Astrocyte of the spinal cord (primary cell): Measurements from ENCODE around the gene ZFAND3.

Experiments used
- DNase-seq: peaks from one replicate; pipeline ENCODE4 v3.0.0; 2011; ENCODE audit warnings: low read depth, low spot score
- H3K4me3 ChIP-seq: 2 replicates; pipeline ENCODE4 v1.5.1; 2011; ENCODE audit warnings: low read depth, mild to moderate bottlenecking, low read length, moderate library complexity
- CTCF ChIP-seq: IDR thresholded peaks from 2 replicates; pipeline ENCODE4 v1.5.1; 2012; ENCODE audit warnings: low read depth, mild to moderate bottlenecking, low read length, inconsistent platforms
- in situ Hi-C: cut with HindIII; loops from 2 replicates; pipeline ENCODE4 v1.10.0; 2017; ENCODE audit warnings: low sequenced_read_pairs

ZFAND3 gene

GRCh38 chr6:37974381-37974780, 154.9 kb downstream of the ZFAND3 start:
- DNase-seq, result no peak
- H3K4me3 ChIP-seq, result no peak overlapping the region
- no peak for TF ChIP-seq CTCF
- in situ Hi-C loops, result no loop called here

GRCh38 chr6:37974943-37975342, 155.4 kb downstream of the ZFAND3 start:
- TF ChIP-seq CTCF, result no peak
- H3K4me3 ChIP-seq, result no peak overlapping the region
- in situ Hi-C loops, result no loop called here

GRCh38 chr6:37977715-37978114, 158.2 kb downstream of the ZFAND3 start:
- DNase-seq, result no peak
- no peak for TF ChIP-seq CTCF
- in situ Hi-C loops, result no loop called here
- no peak overlapping the region for H3K4me3 ChIP-seq

More at GRCh38 chr6:37974943-37975342, 155.4 kb downstream of the ZFAND3 start:
- no peak for DNase-seq

GRCh38 chr6:37979392-37980221, 160.1 kb downstream of the ZFAND3 start:
- DNase-seq, result no peak
- no peak for TF ChIP-seq CTCF
- no peak overlapping the region for H3K4me3 ChIP-seq
- in situ Hi-C loops, result no loop called here

GRCh38 chr6:37980222-37980595, 160.7 kb downstream of the ZFAND3 start:
- no peak overlapping the region for H3K4me3 ChIP-seq
- in situ Hi-C loops, result no loop called here
- TF ChIP-seq CTCF, result no peak
- no peak for DNase-seq

- no peak for TF ChIP-seq CTCF
- no peak for DNase-seq
- no peak overlapping the region for H3K4me3 ChIP-seq
- in situ Hi-C loops, result no loop called here
Measured at GRCh38 chr6:37981626-37982025, 162.1 kb downstream of the ZFAND3 start.

GRCh38 chr6:37982317-37982716, 162.8 kb downstream of the ZFAND3 start:
- TF ChIP-seq CTCF, result no peak
- H3K4me3 ChIP-seq, result no peak overlapping the region
- DNase-seq, result no peak
- in situ Hi-C loops, result no loop called here
